Measurements from ENCODE around the gene SLU7. TPM values are rescaled to one million over a fixed set of nuclear protein-coding genes. Genes with fewer than 3 reads are reported as not detected.

SLU7 gene
- total RNA-seq, 2 donors from 2014 or later: 31.5 to 48.8 TPM

GRCh38 chr5:160371294-160371693 is 47.6 kb downstream of the SLU7 start:
- intact Hi-C loops (cut with DNase I): no loop called here
- Histone ChIP-seq H3K36me3 (no peaks in the 10 kb centered on the region), H3K4me3 (no peak overlapping the region), H3K9ac (ENCODE audit: low read depth in 2 of 2, low read length in 2 of 2) (peak overlapping the region in 1 of 2 donors; percentile 7), H3K9me3 (no peaks in the 10 kb centered on the region), H3K27me3 (no peaks in the 10 kb centered on the region), H3K27ac (no peak overlapping the region), H3K4me1 (no peaks in the 10 kb centered on the region)
- no peak for TF ChIP-seq CTCF (IDR thresholded peaks at IDR 0.05)
- no peak for DNase-seq

GRCh38 chr5:160370713-160371034 is 48.2 kb downstream of the SLU7 start:
- intact Hi-C loops (cut with DNase I): no loop called here
- Histone ChIP-seq H3K27ac (no peak overlapping the region), H3K9ac (ENCODE audit: low read depth in 2 of 2, low read length in 2 of 2) (peak overlapping the region in 1 of 2 donors; percentile 29), H3K36me3 (no peaks in the 10 kb centered on the region), H3K9me3 (no peaks in the 10 kb centered on the region), H3K4me1 (no peaks in the 10 kb centered on the region), H3K27me3 (no peaks in the 10 kb centered on the region), H3K4me3 (peak overlapping the region; percentile 45)
- DNase-seq: no peak
- no peak for TF ChIP-seq CTCF (IDR thresholded peaks at IDR 0.05)

GRCh38 chr5:160369990-160370712 is 48.7 kb downstream of the SLU7 start, which contains the start of gene C1QTNF2:
C1QTNF2 (minus strand) TSS chr5:160370626; CDS start chr5:160355011, 15,615 bp downstream.
- H3K27me3 ChIP-seq: no peaks in the 10 kb centered on the region
- H3K36me3 ChIP-seq: no peaks in the 10 kb centered on the region
- peak within 1 kb of the TSS; percentile 46 for H3K27ac ChIP-seq
- H3K4me3 ChIP-seq: peak within 1 kb of the TSS; percentile 45
- intact Hi-C loops (cut with DNase I): no loop called here
- no peak for TF ChIP-seq CTCF (IDR thresholded peaks at IDR 0.05)
- peak; percentile 73 for DNase-seq
- H3K9me3 ChIP-seq: no peaks in the 10 kb centered on the region
- H3K9ac ChIP-seq (ENCODE audit: low read depth in 2 of 2, low read length in 2 of 2): peak within 1 kb of the TSS; percentile 29 to 64
- H3K4me1 ChIP-seq: no peaks in the 10 kb centered on the region

GRCh38 chr5:160367885-160368284 is 51.0 kb downstream of the SLU7 start:
- Histone ChIP-seq H3K9me3 (no peaks in the 10 kb centered on the region), H3K36me3 (no peaks in the 10 kb centered on the region), H3K4me1 (no peaks in the 10 kb centered on the region), H3K27me3 (no peaks in the 10 kb centered on the region), H3K4me3 (no peak overlapping the region), H3K27ac (no peak overlapping the region), H3K9ac (ENCODE audit: low read depth in 2 of 2, low read length in 2 of 2) (no peak overlapping the region)
- no peak for TF ChIP-seq CTCF (IDR thresholded peaks at IDR 0.05)
- intact Hi-C loops (cut with DNase I): no loop called here
- no peak for DNase-seq

- intact Hi-C loops (cut with DNase I): no loop called here
- no peak overlapping the region for H3K27ac ChIP-seq
Measured at GRCh38 chr5:160367261-160367660, 51.6 kb downstream of the SLU7 start.

More at GRCh38 chr5:160367261-160367660, 51.6 kb downstream of the SLU7 start:
- DNase-seq: no peak
- Histone ChIP-seq H3K4me1 (no peaks in the 10 kb centered on the region), H3K27me3 (no peaks in the 10 kb centered on the region), H3K36me3 (no peaks in the 10 kb centered on the region), H3K4me3 (no peak overlapping the region), H3K9ac (ENCODE audit: low read depth in 2 of 2, low read length in 2 of 2) (no peak overlapping the region), H3K9me3 (no peaks in the 10 kb centered on the region)
- no peak for TF ChIP-seq CTCF (IDR thresholded peaks at IDR 0.05)
